ENCODE results near the gene NRXN2.

- TF ChIP-seq EGR1 (IDR thresholded peaks at IDR 0.05; ENCODE audit: borderline replicate concordance in 1 of 2, low read depth in 2 of 2, low read length in 2 of 2): no peak
- no peak for TF ChIP-seq SMAD1 (IDR thresholded peaks at IDR 0.05; ENCODE audit: low read depth, partially characterized antibody)
- no peak for TF ChIP-seq POLR2A (IDR thresholded peaks at IDR 0.05; ENCODE audit: low read depth, low read length)
- no peak for TF ChIP-seq CTCF (IDR thresholded peaks at IDR 0.05 in 2 of 3, conservative IDR thresholded peaks at IDR 0.05 in 1 of 3; ENCODE audit: control insufficient read depth in 2 of 3, extremely low read depth in 1 of 3, insufficient read depth in 1 of 3, low read depth in 3 of 3, low read length in 3 of 3)
- no peak for TF ChIP-seq CEBPB (IDR thresholded peaks at IDR 0.05; ENCODE audit: borderline replicate concordance in 1 of 2, low read depth in 2 of 2, low read length in 2 of 2)
- TF ChIP-seq POLR2AphosphoS5 (IDR thresholded peaks at IDR 0.05; ENCODE audit: low read length): no peak
- no peak for TF ChIP-seq MAX (IDR thresholded peaks at IDR 0.05; ENCODE audit: low read depth, low read length)
- no peak for TF ChIP-seq TAF1 (IDR thresholded peaks at IDR 0.05; ENCODE audit: borderline replicate concordance, low read depth, low read length)
- no peak for TF ChIP-seq CHD1 (IDR thresholded peaks at IDR 0.05; ENCODE audit: low read depth, low read length)
- no peak for TF ChIP-seq RFX5 (IDR thresholded peaks at IDR 0.05; ENCODE audit: low read depth, low read length)
- no peak for TF ChIP-seq LARP7 (IDR thresholded peaks at IDR 0.05)
- no peak for TF ChIP-seq ZBTB33 (IDR thresholded peaks at IDR 0.05)
These were observed 25.2 kb downstream of the NRXN2 start for GRCh38 chr11:64697663-64698375.
